Measurements from ENCODE around the gene CDC20B.
"Not testable (repeated sequence)": the region's sequence is repeated elsewhere in the genome, so short reads cannot be mapped to it uniquely, and the experiment has no call there.

The CDC20B gene

DNA sequence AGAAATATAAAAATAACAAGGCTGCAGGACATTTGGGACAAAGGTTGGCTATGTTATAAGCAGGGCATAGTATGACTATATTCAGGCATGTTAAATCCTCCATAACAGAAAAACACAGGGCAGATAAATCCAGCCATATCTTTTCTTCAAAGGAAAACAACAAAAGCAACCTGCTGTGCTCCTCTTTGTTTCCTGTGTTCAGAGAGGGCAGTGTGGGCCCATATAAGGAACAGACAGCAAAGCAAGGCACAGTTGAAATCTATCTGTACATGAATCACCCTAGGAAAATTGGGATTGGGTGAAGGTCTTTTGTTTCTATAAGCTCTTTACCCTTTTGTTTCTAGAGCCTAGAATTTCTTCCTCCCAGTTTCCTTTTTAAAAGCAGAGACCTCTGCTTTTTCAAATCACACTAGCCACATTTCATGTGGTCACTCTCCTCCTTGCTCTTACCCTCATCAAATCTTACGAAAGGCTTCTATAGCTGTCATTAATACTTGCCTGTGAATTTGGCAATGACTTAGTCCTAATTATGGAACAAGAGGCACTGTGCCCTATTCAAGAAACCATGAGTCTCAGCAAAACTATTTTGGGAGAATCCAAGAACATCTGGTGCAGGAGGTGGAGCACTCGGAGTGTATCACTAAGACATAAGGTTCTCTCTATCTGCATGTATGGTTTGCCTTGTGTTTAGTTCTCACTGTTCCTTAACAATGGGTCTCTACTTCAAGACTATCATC is 68.8 kb downstream of the CDC20B start:
- DNase-seq: no peak

- no peak for DNase-seq
These were observed 70.6 kb downstream of the CDC20B start, which contains the start of gene GZMA for GRCh38 chr5:55102348-55102747. GZMA (plus strand) TSS chr5:55102646; CDS start chr5:55102683, 37 bp downstream.

DNA sequence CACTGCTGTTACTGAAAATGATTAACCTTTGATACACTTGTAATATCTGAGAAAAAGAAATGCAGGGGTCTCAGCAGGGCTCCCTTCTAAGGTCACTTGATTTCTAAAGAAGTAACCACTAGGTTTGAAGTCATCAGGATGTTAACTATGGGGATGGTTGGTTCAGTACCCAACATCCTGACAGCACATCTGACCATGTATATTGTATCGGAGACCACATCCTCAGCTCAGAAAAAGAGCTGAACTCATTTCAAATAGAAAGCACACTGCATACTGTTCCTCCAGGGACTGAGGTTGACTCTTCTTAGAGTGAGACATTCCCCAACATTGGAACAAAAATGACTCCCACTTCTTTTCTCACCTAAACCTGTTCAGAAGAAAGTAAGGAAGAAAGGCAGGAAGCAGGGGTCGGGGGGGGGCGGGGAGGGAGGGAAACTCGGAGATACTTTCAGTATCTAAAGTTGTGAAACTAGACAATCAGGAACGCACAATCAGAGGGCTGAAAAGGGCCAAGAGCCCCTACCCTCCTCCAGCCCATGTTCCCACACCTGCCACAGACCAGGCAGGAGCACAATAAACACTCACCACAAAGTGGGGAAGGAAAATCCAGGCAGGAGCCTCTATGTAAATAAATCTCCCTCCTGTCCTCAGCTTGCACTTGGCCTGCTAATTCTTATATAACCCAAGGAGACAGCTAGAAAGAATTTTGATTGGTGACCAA is 71.3 kb downstream of the CDC20B start:
- peak; percentile 15 for DNase-seq

DNA sequence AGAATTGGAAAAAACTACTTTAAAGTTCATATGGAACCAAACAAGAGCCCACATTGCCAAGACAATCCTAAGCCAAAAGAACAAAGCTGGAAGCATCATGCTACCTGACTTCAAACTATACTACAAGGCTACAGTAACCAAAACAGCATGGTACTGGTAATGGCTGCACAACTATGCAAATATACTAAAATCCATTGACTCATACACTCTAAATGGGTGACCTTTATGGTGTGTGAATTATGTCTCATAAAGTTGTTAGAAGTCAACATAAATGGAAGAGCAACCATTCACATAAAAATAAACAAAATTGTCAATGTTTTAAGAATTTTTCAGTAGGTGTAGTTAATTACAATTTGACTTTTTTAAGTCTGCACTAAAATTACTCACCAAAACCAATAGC is 71.8 kb downstream of the CDC20B start:
- not testable (repeated sequence) for DNase-seq

DNA sequence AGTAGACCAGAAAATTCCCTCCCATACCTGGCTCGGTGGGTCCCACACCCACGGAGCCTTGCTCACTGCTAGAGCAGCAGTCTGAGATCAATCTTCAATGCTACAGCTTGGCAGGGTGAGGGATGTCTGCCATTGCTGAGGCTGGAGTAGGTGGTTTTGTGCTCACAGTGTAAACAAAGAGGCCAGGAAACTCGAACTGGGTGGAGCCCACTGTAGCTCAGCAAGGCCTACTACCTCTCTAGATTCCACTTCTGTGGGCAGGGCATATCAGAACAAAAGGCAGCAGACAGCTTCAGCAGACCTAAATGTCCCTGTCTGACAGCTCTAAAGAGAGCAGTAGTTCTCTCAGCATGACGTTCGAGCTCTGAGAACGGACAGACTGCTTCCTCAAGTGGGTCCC is 76.1 kb downstream of the CDC20B start:
- peak; percentile 53 for DNase-seq

DNA sequence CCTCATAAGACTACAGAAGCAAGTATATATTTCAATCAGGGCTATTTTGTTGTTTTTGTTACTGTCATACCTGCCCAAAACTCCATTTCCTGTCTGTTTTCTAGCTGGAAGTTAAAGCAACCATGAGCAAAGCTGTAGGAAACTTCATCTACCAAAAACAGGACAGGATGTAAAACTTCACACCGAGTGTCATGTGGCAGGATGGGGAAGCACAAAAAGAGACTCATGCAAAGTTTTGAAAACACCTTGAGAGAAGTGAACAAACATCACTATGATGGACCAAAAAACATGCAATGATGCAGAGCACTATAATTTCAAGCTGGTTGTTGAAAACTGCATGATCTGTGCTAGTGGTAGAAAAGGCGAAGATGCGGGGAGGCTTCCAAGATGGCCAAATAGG is 76.8 kb downstream of the CDC20B start:
- DNase-seq: no peak

DNA sequence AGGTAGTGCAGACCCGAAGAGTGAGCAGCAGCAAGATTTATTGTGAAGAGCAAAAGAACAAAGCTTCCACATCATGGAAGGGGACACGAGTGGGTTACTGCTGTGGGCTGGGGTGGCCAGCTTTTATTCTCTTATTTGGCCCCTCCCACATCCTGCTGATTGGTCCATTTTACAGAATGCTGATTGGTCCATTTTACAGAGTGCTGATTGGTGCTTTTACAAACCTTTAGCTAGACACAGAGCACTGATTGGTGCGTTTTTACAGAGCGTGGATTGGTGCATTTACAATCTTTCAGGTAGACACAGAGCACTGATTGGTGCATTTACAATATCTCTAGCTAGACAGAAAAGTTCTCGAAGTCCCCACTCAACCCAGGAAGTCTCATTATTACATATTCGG is 82.0 kb downstream of the CDC20B start:
- not testable (repeated sequence) for DNase-seq

DNA sequence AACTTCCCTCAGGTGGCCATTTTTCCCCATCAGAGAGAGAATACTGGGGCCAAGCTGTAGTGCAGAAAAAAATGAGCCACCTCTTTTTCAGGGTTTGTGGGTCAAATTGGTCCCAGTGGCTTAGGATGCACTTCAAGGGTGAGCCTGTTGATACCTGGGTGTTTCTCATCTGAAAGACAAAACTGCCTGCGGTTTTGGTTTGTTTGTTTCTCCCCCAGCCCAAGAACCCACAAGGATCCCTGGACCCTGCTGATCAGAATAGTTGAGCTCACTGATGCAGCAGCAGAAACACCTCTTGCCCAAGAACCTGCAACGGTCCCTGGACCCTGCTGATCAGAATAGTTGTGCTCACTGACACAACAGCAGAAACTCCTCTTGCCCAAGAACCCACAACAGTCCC is 83.7 kb downstream of the CDC20B start:
- not testable (repeated sequence) for DNase-seq

- no peak for DNase-seq
These were observed 91.4 kb downstream of the CDC20B start for GRCh38 chr5:55081541-55081940.

DNA sequence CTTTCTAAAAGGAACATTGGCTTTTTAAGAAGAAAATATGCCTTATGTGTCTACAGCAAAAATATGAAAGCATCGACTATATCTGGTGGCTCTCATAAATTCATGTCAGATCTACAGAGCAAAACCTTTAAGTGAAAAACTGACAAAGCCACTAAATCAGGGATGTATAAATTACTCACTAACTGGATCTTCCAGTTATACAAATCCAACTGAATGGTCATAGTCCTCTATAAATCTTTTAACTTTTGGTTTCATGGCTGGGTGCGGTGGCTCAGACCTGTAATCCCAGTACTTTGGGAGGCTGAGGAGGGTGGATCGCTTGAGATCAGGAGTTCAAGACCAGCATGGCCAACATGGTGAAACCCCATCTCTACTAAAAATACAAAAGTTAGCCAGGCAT is 99.8 kb downstream of the CDC20B start:
- DNase-seq: no peak

DNA sequence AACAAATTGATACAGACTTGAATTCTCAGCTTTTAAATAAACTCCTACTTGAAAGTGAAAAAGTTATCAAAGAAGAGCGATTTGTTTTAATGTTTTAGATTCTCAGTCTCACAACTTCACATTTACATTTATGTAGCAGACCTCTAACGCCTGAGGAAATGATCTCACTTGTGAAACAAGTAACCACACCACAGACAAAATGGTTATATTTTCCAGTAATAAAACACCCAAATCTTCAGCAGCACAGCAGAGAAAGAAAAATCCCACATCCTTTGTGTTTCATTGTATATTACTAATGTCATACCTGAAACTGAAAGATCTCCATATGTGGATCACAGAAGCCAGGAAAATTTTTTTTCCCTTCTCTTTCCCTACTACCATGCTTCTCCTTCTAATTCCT is 100.3 kb downstream of the CDC20B start:
- DNase-seq: no peak

GRCh38 chr5:55071413-55071812 is 101.6 kb downstream of the CDC20B start:
- no peak for DNase-seq

GRCh38 chr5:55070968-55071367 is 102.0 kb downstream of the CDC20B start:
- no peak for DNase-seq

DNA sequence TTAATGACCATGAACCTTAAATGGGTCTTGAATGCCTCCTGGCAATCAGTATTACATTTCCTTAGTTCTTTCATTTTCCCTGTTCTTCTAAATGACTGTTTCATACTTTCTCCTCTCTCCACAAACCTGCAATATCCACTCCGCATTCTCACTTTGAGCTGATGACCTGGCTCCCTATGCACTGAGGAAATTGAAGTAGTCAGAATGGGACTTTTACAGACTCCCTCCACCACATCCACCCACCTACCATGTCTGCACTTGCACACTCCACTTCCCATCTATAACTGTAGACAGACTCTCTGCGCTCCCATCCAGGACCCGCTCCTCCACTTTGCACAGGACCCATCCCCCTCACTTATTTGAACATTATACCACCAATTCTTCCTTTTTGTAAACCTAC is 106.7 kb downstream of the CDC20B start:
- DNase-seq: no peak

GRCh38 chr5:55064523-55064922 is 108.5 kb downstream of the CDC20B start:
- DNase-seq: no peak

DNA sequence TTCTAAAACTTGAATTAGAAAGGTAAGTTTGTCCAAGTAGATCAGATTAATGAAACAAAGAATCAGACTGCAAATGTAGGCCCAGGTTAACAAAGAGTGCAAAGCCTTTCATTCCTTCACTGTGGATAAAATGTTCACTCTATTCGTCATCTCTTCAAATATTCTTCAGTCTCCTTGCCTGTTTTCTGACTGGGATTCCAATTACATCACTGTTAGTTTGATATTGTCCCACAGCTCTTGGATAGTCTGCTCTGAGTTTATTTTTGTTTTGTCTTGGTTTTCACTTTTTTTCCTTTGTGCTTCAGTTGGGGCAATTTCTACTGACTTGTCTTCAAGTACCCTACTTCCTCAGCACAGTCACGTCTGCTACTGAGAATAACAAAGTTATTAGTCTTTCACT is 109.1 kb downstream of the CDC20B start:
- DNase-seq: no peak

- peak; percentile 20 for DNase-seq
These were observed 109.6 kb downstream of the CDC20B start for GRCh38 chr5:55063220-55063863.

Measured in NCI-H510A treated with DMSO at 0.1 percent for 48 hours (cell line).